Stimulated activated CD8-positive, alpha-beta memory T cell treated with anti-CD3 and anti-CD28 coated beads, Interleukin-15, amount 100 ng/mL, for 48 hours (primary cell): ENCODE measurements around the gene RTN3.
A peak's percentile ranks its signal among the peaks of the same experiment; 100 is the strongest.

Experiments used
- DNase-seq, 2 donors: peaks; one replicate each; pipeline ENCODE4 v3.0.0-alpha.2; 2020; ENCODE audit warnings: low read depth in 2 of 2

RTN3 gene

DNA sequence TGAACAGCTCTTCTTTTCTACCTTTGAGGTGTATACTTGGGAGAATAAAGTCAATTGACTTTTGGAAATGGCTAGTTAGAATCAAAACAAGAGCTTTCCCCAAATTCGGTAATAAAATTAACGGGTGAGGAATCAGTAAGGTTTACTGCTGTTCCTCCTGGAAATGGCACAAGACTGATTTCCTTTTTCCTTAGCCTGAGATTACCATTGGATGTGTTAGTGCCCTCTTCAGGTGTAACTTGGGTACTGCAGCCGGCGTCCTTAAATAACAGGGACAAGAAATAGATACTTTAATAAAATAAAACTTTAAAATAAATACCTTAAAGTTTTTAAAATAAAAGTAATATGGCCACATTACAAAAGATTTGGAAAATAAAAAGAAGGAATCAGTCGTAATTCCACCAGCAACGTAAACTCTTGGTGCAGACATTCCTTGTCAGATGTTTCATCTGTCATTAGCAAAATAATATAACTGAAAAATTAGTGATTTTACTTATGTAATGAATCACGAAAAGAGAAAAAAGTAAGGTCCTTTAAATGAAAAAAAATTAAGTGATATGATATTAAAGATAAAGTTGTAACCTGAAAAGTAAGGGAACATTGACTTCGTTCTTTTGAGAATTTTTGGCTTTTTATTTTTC lies 57.5 kb downstream of the RTN3 start:
- peak; percentile 27 to 35 for DNase-seq

- no peak for DNase-seq
These were observed 64.2 kb downstream of the RTN3 start for GRCh38 chr11:63745304-63746170.

GRCh38 chr11:63747011-63747410 lies 65.7 kb downstream of the RTN3 start:
- no peak for DNase-seq

GRCh38 chr11:63749624-63750023 lies 68.3 kb downstream of the RTN3 start:
- DNase-seq, result no peak

DNA sequence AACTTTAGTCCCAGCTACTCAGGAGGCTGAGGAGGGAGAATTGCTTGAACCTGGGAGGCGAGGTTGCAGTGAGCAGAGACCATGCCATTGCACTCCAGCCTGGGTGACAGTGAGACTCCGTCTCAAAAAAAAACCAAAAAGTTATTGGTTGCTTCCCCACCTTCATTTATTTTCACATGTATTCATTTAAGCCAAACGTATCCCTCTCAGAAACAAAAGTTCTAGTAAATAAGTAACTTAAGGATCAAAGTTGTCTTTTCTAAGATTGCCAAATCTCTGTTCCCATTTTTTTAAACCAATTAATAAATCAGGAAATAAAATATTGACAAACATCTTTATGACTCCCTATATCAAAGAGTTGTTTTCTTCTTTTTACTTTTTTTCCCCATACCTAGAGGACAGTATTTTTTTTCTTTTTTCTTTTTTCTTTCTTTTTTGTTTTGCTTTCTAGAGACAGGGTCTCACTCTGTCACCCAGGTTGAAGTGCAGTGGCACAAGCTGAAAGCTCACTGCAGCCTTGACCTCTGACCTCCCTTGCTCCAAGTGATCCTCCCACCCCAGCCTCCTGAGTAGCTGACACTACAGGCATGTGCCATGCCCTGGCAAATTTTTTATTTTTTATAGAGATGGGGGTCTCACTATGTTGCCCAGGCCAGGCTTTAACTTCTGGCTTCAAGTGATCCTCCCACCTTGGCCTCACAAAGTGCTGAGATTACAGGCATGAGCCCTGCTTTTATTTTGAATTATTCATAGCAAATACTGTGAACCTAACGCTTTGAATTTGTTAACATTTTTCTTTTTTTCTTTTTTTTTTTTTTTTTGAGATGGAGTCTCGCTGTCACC lies 75.8 kb downstream of the RTN3 start:
- DNase-seq, result no peak

DNA sequence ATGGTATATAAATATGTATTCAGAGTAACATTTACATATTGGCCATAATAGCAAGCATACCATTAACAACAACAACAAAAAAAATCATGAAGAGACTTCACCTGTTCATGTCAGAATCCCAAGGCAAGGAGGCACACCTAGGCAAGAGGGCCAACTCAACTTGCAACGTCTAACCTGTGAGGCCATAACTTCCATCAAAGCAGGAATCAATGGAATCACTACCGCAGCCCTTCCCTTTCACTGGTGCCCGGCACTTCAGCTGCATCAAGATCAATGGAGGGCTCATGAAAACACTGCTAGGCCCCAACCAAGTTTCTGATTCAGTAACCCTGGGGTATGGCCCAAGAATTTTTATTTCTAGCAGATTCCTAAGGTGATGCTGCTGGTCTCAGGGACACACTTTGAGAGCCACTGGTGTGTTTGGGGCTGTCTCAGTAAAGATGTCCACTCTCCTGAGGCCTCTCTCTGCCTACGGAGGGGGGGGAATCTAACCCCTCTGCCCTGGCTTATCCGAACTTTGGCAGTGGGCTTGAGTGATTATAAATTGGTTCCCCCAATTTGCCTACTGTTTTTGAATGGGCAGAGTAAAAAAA lies 79.3 kb downstream of the RTN3 start:
- no peak for DNase-seq

DNA sequence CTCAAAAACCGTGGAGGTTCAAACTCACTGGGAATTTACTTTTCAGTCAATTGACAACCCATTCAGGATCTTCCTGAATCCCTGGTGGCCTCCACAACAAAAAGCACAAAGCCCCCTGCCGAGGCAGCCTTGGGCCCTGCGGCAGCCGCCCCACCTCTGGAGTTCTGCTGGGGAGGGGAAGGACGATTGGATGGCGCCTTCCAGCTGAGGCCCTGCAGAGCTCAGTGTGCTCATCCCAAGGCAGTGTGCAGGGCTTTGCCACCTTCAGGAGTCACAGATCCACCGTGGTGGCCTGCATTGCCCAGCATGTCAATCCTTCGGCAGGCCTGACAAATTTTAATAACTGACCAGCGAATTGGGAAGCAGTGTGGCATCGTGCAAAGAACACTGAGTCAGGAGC lies 79.9 kb downstream of the RTN3 start:
- no peak for DNase-seq

DNA sequence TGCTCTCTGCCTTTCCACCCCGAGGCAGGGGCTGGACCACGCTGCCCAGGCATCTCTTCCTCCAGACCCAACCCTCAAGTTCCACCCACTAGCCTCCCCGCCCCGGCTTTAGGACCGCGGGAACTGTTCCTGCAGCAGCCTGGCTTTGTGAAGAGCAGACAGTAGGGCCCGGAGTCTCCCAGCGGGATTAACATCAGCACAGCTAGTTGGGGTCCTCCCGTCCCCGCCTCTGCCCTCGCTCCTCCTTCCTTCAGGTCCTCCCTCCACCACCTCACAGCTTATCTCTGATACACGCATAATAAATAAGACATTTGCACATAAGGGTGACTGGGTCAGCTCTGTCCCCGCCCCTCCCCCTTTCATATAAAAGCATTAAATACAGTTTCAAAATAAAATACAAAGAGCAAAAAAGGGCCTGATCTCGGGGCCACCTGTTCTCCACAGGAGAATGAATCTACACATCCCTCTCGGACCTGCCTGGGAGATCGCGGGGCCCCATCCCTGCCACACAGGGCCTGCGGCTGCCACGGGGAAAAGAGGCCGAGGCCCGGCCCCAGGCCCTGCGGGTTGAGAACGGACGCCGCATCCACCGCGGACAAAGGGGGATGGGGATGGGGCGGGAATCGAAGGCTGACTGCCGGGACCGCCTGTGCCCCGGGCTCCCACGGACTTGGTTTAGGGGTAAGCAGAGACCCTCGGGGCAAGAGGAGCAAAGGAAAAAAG lies 80.8 kb downstream of the RTN3 start:
- DNase-seq, result no peak

GRCh38 chr11:63762654-63763495 lies 81.6 kb downstream of the RTN3 start:
- DNase-seq, result no peak

DNA sequence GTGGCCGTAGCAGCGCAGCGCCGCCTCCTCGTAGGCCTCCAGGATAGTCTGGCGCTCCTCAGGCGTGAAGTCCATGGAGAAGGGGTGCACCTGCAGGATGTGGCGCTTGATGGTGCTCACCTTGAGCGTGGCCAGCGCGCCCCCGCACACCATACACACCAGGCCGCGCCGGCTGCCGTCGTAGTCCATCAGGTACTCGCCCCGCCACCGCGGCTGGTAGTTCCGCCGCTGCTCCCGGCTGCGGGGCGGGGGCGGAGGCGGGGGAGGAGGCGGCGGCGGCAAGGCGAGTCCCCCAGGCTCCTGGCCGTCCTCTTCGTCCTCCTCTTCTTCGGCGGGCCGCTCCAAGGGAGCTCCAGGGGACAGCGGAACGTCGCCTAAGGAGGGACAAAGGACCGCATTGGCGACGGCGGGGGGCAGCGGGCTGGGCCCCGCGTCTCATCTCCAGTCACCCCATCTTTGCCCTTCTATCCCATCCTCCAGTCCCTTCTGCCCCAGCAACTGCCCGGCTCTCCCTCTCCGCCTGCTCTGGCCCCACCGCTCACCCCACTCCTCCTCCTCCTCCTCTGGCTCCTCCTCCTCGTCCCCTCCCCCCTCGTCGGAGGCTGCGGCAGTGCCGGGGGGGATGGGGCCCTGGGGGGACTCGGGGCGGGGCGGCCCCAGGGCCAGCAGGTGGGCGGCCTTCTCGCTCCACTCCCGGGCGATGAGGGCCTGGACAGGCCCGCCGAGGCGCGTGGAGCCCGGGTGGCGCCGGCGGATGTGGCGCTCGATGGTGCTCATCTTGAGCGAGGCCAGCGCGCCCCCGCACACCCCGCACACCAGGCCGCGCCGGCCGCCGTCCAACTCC lies 82.4 kb downstream of the RTN3 start:
- DNase-seq, result no peak

DNA sequence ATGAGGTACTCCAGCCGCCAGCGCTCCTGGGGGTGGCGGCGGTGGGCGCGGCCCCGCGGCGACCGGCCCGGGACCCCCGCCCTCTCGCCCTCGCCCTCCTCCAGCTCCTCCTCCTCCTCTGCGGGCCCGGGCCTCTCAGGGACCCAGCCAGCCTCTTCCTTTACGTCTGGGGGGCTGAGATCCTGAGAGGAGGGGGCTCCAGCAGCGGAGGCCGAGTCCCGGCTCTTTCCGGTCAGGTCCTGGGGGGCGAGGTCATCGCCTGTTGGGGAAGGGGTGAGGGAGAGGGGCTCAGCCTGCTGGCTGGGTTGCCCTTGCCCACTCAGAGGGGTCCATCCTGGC lies 83.0 kb downstream of the RTN3 start:
- no peak for DNase-seq

DNA sequence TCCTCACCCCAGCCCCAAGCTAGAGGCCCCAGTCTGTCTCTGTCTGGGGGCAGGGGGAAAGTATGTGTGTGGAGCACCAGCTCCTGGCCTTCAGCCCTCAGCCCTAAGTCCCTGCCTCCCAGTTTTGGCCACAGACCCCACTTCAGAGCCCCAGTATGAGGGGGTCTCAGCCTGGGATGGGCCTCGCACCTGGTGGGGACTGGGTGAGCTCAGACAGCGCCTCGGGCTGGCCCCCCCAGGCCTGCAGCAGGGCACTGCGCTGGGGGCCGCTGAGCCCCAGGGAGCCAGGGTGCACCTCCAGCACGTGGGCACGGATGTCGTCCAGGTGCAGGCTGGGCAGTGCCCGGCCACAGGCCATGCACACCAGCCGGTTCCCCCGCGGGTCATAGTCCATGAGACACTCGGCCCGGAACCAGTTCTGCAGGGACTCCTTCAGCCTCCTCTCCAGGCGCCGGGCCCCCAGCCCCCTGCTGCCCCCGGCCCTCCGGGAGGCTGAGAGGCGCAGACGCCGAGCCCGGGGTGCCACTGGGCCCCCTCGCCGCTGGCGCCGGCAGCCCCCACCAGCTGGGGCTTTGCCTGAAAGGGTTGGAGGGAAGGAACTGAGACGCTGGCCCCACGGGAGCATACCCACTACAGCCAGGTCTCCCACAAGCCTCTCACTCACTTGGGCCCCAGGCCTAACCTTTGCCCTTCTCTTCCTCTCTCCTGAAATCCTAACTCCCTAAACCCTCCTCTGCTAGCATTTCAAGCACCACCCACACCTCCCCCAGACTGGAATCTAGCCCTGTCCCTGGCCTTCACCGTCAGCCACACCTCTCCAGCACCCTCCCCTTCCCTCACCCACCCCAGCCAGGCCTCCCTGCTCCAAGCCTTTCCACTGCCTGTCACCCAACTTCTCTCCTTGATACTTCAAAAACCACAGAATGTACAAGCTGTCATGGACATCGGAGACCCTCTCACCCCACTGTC lies 83.7 kb downstream of the RTN3 start:
- DNase-seq, result no peak

GRCh38 chr11:63765688-63766241 lies 84.5 kb downstream of the RTN3 start:
- no peak for DNase-seq

- no peak for DNase-seq
These were observed 85.4 kb downstream of the RTN3 start for GRCh38 chr11:63766531-63767235.

DNA sequence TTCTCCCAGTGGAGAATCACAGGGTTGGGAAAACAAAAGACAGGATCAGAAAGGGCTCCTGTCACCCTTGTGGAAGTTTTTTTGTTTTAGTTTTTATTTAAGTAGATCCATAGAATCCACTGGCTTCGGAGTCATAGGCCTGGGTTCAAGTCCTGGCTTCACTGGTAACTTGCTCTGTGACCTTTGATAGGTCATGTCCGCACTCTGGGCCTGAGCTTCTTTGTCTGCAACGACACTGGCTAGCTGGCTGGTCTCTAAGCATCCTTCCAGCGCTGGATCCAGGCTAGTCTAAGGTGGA lies 85.9 kb downstream of the RTN3 start:
- no peak for DNase-seq

DNA sequence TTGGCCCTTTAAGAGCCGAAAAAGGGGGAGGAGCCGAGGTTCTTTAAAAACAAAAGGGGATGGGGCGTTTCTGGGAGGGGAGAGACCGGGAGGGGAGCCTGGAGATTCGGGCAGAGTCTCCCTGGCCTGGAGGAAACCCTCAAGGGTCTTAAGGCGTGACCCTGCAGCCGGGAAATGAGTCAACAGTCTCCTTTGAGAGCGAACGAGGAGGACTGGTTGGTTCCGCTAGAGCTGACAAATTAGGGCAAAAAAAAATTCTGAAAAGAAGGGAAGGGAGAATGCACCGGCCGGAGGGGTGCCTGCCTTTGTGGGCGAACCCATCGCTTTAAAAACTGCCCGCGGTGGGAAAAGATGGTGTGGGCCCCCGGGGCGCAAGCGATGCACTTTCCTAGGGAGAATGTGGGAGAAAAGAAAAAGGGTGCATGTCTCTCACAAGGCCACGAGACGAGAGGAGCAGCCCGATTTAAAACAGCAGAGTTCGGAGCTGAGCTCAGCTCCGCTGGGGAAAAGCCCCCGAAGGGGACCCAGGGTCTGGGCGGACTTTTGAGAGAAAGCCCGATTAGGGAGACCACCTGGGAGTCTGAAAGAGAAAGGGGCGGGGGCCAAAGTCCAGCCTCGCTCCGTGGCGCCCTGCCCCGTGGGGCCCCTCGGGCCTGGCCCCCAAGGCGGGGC lies 86.4 kb downstream of the RTN3 start:
- no peak for DNase-seq
